CD14-positive monocyte (primary cell): Measurements from ENCODE around the gene HPSE2. TPM values are rescaled to one million over a fixed set of nuclear protein-coding genes. Genes with fewer than 3 reads are reported as not detected.

Experiments used
- DNase-seq, 3 donors: peaks; one replicate each; pipeline ENCODE4 v3.0.0-alpha.2; 2011 to 2022
- H2AFZ ChIP-seq: 2 replicates; pipeline ENCODE4 v1.6.0; 2012; ENCODE audit warnings: mild to moderate bottlenecking, low read depth, low read length, inconsistent platforms; ENCODE audit not compliant: insufficient read depth, poor library complexity, severe bottlenecking
- H3K27ac ChIP-seq, 2 donors: 1 replicate in 1 of 2; 2 replicates in 1 of 2; pipeline ENCODE4 v1.5.1; 2012 to 2013; ENCODE audit warnings: low read length in 2 of 2, control low read depth in 1 of 2, inconsistent platforms in 1 of 2, low read depth in 1 of 2, mild to moderate bottlenecking in 1 of 2
- H3K27me3 ChIP-seq, 2 donors: one replicate each; pipeline versions ENCODE4 v1.6.0 to v1.6.1; 2011 to 2013; ENCODE audit warnings: low read length in 2 of 2; ENCODE audit not compliant: control insufficient read depth in 2 of 2, insufficient read depth in 2 of 2
- H3K36me3 ChIP-seq, 2 donors: replicated peaks in 1 of 2; 1 replicate in 1 of 2; 2 replicates in 1 of 2; pipeline versions ENCODE4 v1.5.1 to v1.6.1; 2012 to 2013; ENCODE audit warnings: low read length in 2 of 2, control low read depth in 1 of 2, inconsistent platforms in 1 of 2, mild to moderate bottlenecking in 1 of 2; ENCODE audit not compliant: insufficient read depth in 2 of 2, control insufficient read depth in 1 of 2
- H3K4me1 ChIP-seq, 2 donors: 1 replicate in 1 of 2; 2 replicates in 1 of 2; pipeline versions ENCODE4 v1.5.1 to v1.6.1; 2012 to 2013; ENCODE audit warnings: low read length in 2 of 2, control low read depth in 1 of 2, inconsistent platforms in 1 of 2, mild to moderate bottlenecking in 1 of 2, moderate library complexity in 1 of 2; ENCODE audit not compliant: insufficient read depth in 2 of 2, control insufficient read depth in 1 of 2
- H3K4me2 ChIP-seq: replicated peaks from 2 replicates; pipeline ENCODE3; 2012; ENCODE audit warnings: low read length, moderate library complexity, mild to moderate bottlenecking; ENCODE audit not compliant: poor library complexity, severe bottlenecking; ENCODE audit errors: extremely low read depth
- H3K4me3 ChIP-seq, 3 experiments: fragments of 200-600 bp in 1 of 3; sonication (generic) in 1 of 3; replicated peaks in 1 of 3; 1 replicate in 2 of 3; 2 replicates in 1 of 3; pipeline ENCODE4 v1.5.1; 2011 to 2013; ENCODE audit warnings: low read length in 3 of 3, mild to moderate bottlenecking in 3 of 3, control low read depth in 2 of 3, low read depth in 2 of 3, inconsistent platforms in 1 of 3, moderate library complexity in 1 of 3
- H3K79me2 ChIP-seq: 2 replicates; pipeline ENCODE4 v1.6.0; 2012; ENCODE audit warnings: mild to moderate bottlenecking, control low read depth, inconsistent platforms, low read length, moderate library complexity; ENCODE audit not compliant: insufficient read depth
- H3K9ac ChIP-seq: 2 replicates; pipeline ENCODE4 v1.6.0; 2017; ENCODE audit warnings: low read length, mild to moderate bottlenecking; ENCODE audit not compliant: insufficient read depth, poor library complexity, severe bottlenecking
- H3K9me3 ChIP-seq, 2 donors: replicated peaks in 1 of 2; 1 replicate in 1 of 2; 2 replicates in 1 of 2; pipeline versions ENCODE4 v1.5.1 to v1.6.1; 2012 to 2013; ENCODE audit warnings: low read length in 2 of 2, control low read depth in 1 of 2; ENCODE audit not compliant: control insufficient read depth in 1 of 2, insufficient read depth in 1 of 2
- H4K20me1 ChIP-seq: 2 replicates; pipeline ENCODE4 v1.6.0; 2012; ENCODE audit warnings: mild to moderate bottlenecking, low read length, control low read depth, moderate library complexity; ENCODE audit not compliant: insufficient read depth
- H3K27ac Mint-ChIP-seq, 7 donors: one replicate each; pipeline ENCODE4 v1.8.0; 2020; ENCODE audit warnings: mild to moderate bottlenecking in 7 of 7, mixed read lengths in 7 of 7, moderate library complexity in 6 of 7, inconsistent platforms in 2 of 7
- H3K27me3 Mint-ChIP-seq, 3 donors: one replicate each; pipeline ENCODE4 v1.8.0; 2021 to 2022; ENCODE audit warnings: low read depth in 3 of 3, mild to moderate bottlenecking in 3 of 3, mixed read lengths in 3 of 3, moderate library complexity in 3 of 3, inconsistent platforms in 1 of 3
- H3K36me3 Mint-ChIP-seq, 2 donors: one replicate each; pipeline ENCODE4 v1.8.0; 2020; ENCODE audit warnings: mixed read lengths in 2 of 2, inconsistent platforms in 1 of 2, mild to moderate bottlenecking in 1 of 2
- H3K4me1 Mint-ChIP-seq: one replicate; pipeline ENCODE4 v1.8.0; 2020; ENCODE audit warnings: mild to moderate bottlenecking, mixed read lengths
- H3K4me3 Mint-ChIP-seq, 2 donors: one replicate each; pipeline ENCODE4 v1.8.0; 2020; ENCODE audit warnings: mild to moderate bottlenecking in 2 of 2, mixed read lengths in 2 of 2, moderate library complexity in 1 of 2
- H3K9me3 Mint-ChIP-seq, 7 donors: one replicate each; pipeline ENCODE4 v1.8.0; 2020 to 2022; ENCODE audit warnings: mixed read lengths in 7 of 7, mild to moderate bottlenecking in 6 of 7, moderate library complexity in 6 of 7, inconsistent platforms in 2 of 7
- CTCF ChIP-seq: fragments of 200-600 bp; IDR thresholded peaks from one replicate; pipeline ENCODE4 v1.8.0; 2022; ENCODE audit warnings: antibody characterized with exemption, mild to moderate bottlenecking
- WGBS: methylation state at CpG from one replicate; pipeline ENCODE4 v1.1.5; 2013; ENCODE audit warnings: missing lambda C conversion rate; ENCODE audit not compliant: insufficient coverage; 5-methylcytosine and 5-hydroxymethylcytosine counted together
- intact Hi-C, 2 donors: fragments of 100-400 bp; cut with micrococcal nuclease; formaldehyde crosslinking; loops; one replicate each; pipeline versions ENCODE4 v1.15.0 to v1.15.1; 2023
- polyA plus RNA-seq, 3 donors: library from polyadenylated mRNA; depleted of rRNA in 1 of 3; unstranded in 2 of 3; stranded (reverse) in 1 of 3; fragments of 300-500 nt in 2 of 3; fragments of >200 nt in 1 of 3; fragmentation: Illumina TruSeq in 2 of 3; gene quantifications; 1 replicate in 2 of 3; 2 replicates in 1 of 3; pipeline ENCODE4 v1.2.3, GENCODE V29; 2012 to 2021

Gene HPSE2
- polyA plus RNA-seq, 3 donors = not detected

- Histone ChIP-seq H3K4me2 (no peak overlapping the region), H3K36me3 (no peaks in the 10 kb centered on the region), H4K20me1 (no peaks in the 10 kb centered on the region), H3K27me3 (no peaks in the 10 kb centered on the region), H3K9ac (no peak overlapping the region), H3K9me3 (no peaks in the 10 kb centered on the region), H3K4me3 (no peak overlapping the region), H3K4me1 (no peaks in the 10 kb centered on the region), H2AFZ (no peak overlapping the region), H3K27ac (no peak overlapping the region), H3K79me2 (no peaks in the 10 kb centered on the region)
- H3K4me3 Mint-ChIP-seq = no peak overlapping the region
- H3K4me1 Mint-ChIP-seq = no peaks in the 10 kb centered on the region
- TF ChIP-seq CTCF = no peak
- H3K9me3 Mint-ChIP-seq = no peaks in the 10 kb centered on the region
- WGBS = 83% methylated on average over 2 of the region's 5 CpGs
- intact Hi-C loops = no loop called here
- DNase-seq = no peak
- H3K36me3 Mint-ChIP-seq = no peaks in the 10 kb centered on the region
- H3K27me3 Mint-ChIP-seq = peaks cover 0 to 4% (median 2%) of the 10 kb centered on the region in 3 donors
- no peak overlapping the region for H3K27ac Mint-ChIP-seq
Measured at GRCh38 chr10:98638920-98639319, 596.7 kb downstream of the HPSE2 start.

GRCh38 chr10:98636921-98637329 is 598.7 kb downstream of the HPSE2 start:
- Histone ChIP-seq H3K4me1 (no peaks in the 10 kb centered on the region), H3K36me3 (no peaks in the 10 kb centered on the region), H3K27ac (no peak overlapping the region), H3K27me3 (no peaks in the 10 kb centered on the region), H4K20me1 (no peaks in the 10 kb centered on the region), H3K79me2 (no peaks in the 10 kb centered on the region), H3K4me2 (no peak overlapping the region), H3K9me3 (no peaks in the 10 kb centered on the region), H3K4me3 (no peak overlapping the region), H2AFZ (no peak overlapping the region), H3K9ac (no peak overlapping the region)
- intact Hi-C loops = no loop called here
- Mint-ChIP-seq H3K36me3 (no peaks in the 10 kb centered on the region), H3K9me3 (peaks cover 0 to 2% (median 0%) of the 10 kb centered on the region in 7 donors), H3K4me1 (no peaks in the 10 kb centered on the region), H3K27me3 (peaks cover 0 to 4% (median 3%) of the 10 kb centered on the region in 3 donors), H3K27ac (no peak overlapping the region), H3K4me3 (no peak overlapping the region)
- no peak for TF ChIP-seq CTCF
- no peak for DNase-seq
